NCI-H2081 (cell line): ENCODE data around the gene URB1.
A peak's percentile ranks its signal among the peaks of the same experiment; 100 is the strongest.

Experiments used
- DNase-seq, 2 experiments: peaks; one replicate each; lab custom pipeline; 2025; lab: John Stamatoyannopoulos, UW

Gene URB1

GRCh38 chr21:32392880-32393676 lies at the start of gene URB1:
Gene URB1 (minus strand): TSS chr21:32393012. CDS start chr21:32392910, 102 bp downstream.
- peak; percentile 71 to 73 for DNase-seq

GRCh38 chr21:32437729-32438128 lies 44.9 kb upstream of the URB1 start:
- no peak for DNase-seq

- DNase-seq, result peak; percentile 26 to 46
Measured at GRCh38 chr21:32432982-32433660, 40.3 kb upstream of the URB1 start.

- no peak for DNase-seq
Measured at GRCh38 chr21:32427958-32428623, 35.3 kb upstream of the URB1 start.

- no peak for DNase-seq
Measured at GRCh38 chr21:32426592-32427051, 33.8 kb upstream of the URB1 start.

- DNase-seq, result no peak
Measured at GRCh38 chr21:32426066-32426465, 33.3 kb upstream of the URB1 start.

GRCh38 chr21:32425628-32426027 lies 32.8 kb upstream of the URB1 start:
- DNase-seq, result no peak

- DNase-seq, result no peak
Measured at GRCh38 chr21:32424674-32425073, 31.9 kb upstream of the URB1 start.

- DNase-seq, result no peak
Measured at GRCh38 chr21:32424191-32424535, 31.4 kb upstream of the URB1 start.

GRCh38 chr21:32423320-32424190 lies 30.7 kb upstream of the URB1 start:
- DNase-seq, result no peak

GRCh38 chr21:32422064-32422463 lies 29.3 kb upstream of the URB1 start:
- DNase-seq, result no peak

- DNase-seq, result no peak
Measured at GRCh38 chr21:32418146-32418545, 25.3 kb upstream of the URB1 start.

GRCh38 chr21:32415451-32416398 lies 22.9 kb upstream of the URB1 start:
- no peak for DNase-seq

- peak in 1 of 2 experiments; percentile 21 for DNase-seq
Measured at GRCh38 chr21:32414579-32415358, 22.0 kb upstream of the URB1 start.

- peak in 1 of 2 experiments; percentile 51 for DNase-seq
Measured at GRCh38 chr21:32413697-32414578, 21.1 kb upstream of the URB1 start.

- DNase-seq, result peak in 1 of 2 experiments; percentile 32
Measured at GRCh38 chr21:32413015-32413504, 20.2 kb upstream of the URB1 start.

- DNase-seq, result peak; percentile 44 to 60
Measured at GRCh38 chr21:32412162-32413014, 19.6 kb upstream of the URB1 start, which contains the start of gene EVA1C. Gene EVA1C (plus strand): TSS chr21:32412706. CDS start chr21:32412854, 148 bp downstream.
